ENCODE results near the gene C18orf32. TPM values are rescaled to one million over a fixed set of nuclear protein-coding genes. Genes with fewer than 3 reads are reported as not detected.
"Not testable (repeated sequence)": the region's sequence is repeated elsewhere in the genome, so short reads cannot be mapped to it uniquely, and the experiment has no call there.

C18orf32 gene
- total RNA-seq, 6 experiments from 2014 or later = 24.8 to 41.1 (median 31.1) TPM

DNA sequence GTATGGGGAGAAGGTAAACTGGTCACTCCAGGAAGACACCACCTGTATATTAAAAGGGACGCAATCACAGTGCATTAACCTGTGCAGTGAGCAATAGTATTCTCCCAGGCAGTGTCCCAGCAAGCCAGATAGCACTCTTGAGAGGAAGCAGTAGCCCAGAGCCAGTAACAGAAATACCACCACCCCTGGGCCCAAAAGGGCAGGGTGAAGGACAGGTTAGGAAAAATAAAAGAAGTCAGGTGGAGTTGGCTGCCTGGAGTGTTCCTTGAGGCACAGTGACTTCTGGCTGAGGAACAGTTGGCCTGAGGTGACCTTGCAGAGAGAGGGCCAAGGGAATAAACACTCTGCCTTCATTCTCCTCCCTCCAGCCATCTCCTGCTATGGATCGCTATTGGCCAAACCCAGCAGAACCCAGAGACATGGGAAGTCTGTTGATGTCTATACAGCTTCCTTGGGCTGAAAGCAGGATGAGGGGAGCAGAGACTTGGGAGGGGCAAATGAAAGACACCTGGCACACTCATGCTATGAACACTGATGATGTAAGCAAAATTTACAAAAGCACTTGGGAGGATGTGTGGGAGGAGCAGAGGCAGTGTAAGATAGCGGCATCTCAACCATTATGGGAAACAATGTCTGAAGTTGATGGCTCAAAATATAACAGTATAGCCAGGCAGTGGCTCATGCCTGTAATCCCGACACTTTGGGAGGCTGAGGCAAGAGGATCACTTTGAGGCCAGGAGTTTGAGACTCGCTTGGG lies 7.5 kb downstream of the C18orf32 start:
- intact Hi-C loops (cut with DNase I) = no loop called here

GRCh38 chr18:49476664-49477411 lies 10.2 kb downstream of the C18orf32 start:
- peak overlapping the region in 1 of 3 donors; percentile 13 for H3K27ac ChIP-seq
- peak; percentile 46 to 66 (median 60) for ATAC-seq
- H3K4me3 ChIP-seq = no peak overlapping the region

More for the DNA sequence above, 7.5 kb downstream of the C18orf32 start:
- TF ChIP-seq CTCF (IDR thresholded peaks at IDR 0.05) (no peak), POLR2A (IDR thresholded peaks at IDR 0.05) (no peak)
- Histone ChIP-seq H3K4me1 (peaks cover 0 to 4% (median 0%) of the 10 kb centered on the region in 4 donors), H3K27ac (no peak overlapping the region), H3K27me3 (no peaks in the 10 kb centered on the region), H3K36me3 (peaks cover 0 to 47% (median 15%) of the 10 kb centered on the region in 4 donors), H3K4me3 (no peak overlapping the region), H3K9me3 (no peaks in the 10 kb centered on the region)
- WGBS (ENCODE audit: insufficient coverage, low coverage, low lambda C conversion rate, missing lambda C conversion rate) = 89% methylated on average over 4 of the region's 5 CpGs
- ATAC-seq (no peak), DNase-seq (no peak)

DNA sequence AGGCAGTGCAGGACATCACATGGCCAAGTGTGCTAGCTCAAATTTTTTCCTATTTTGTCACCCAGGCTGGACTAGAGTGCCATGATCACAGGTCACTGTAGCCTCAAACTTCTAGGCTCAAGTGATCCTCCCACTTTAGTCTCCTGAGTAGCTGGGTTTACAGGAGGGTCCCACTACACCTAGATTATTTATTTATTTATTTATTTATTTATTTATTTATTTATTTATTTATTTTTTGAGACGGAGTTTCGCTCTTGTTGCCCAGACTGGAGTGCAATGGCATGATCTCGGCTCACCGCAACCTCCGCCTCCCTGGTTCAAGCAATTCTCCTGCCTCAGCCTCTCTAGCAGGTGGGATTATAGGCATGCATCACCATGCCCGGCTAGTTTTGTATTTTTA lies 12.1 kb downstream of the C18orf32 start:
- H3K4me1 ChIP-seq; H3K36me3 ChIP-seq; H3K27ac ChIP-seq; H3K27me3 ChIP-seq; DNase-seq; H3K4me3 ChIP-seq; ATAC-seq; H3K9me3 ChIP-seq; intact Hi-C loops (cut with DNase I): not testable (repeated sequence)
- no CpG with 5 or more reads among the region's 6 CpGs for WGBS (ENCODE audit: insufficient coverage, low coverage, low lambda C conversion rate, missing lambda C conversion rate)

More at GRCh38 chr18:49476664-49477411, 10.2 kb downstream of the C18orf32 start:
- H3K9me3 ChIP-seq = no peaks in the 10 kb centered on the region
- no peak for DNase-seq
- intact Hi-C loops (cut with DNase I) = no loop called here
- WGBS (ENCODE audit: insufficient coverage, low coverage, low lambda C conversion rate, missing lambda C conversion rate) = 80% methylated on average over 7 of the region's 11 CpGs
- H3K27me3 ChIP-seq = no peaks in the 10 kb centered on the region
- TF ChIP-seq CTCF (IDR thresholded peaks at IDR 0.05) (no peak), POLR2A (IDR thresholded peaks at IDR 0.05) (no peak)
- peaks cover 0 to 4% (median 0%) of the 10 kb centered on the region in 4 donors for H3K4me1 ChIP-seq
- peaks cover 0 to 28% (median 5%) of the 10 kb centered on the region in 4 donors for H3K36me3 ChIP-seq

DNA sequence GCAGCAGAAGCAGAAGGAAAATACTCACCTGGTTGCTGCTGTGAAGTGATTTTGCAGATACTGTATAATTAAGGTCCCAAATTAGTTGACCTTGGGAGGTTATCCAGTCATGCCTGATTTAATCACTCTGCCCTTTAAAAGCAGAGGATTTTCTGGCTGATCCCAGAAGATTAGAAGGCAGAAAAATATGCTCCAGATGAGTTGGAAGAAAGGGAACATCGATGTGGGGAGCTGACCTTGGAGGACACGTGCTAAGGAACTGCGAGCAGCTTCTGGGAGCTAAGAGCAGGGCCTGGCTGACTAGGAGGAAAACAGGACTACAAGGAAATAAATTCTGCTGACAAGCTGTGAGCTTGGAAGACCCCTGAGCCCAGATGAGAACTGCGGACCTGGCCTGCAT lies 13.3 kb downstream of the C18orf32 start:
- no peak overlapping the region for H3K4me3 ChIP-seq
- no peak for DNase-seq
- H3K9me3 ChIP-seq = no peaks in the 10 kb centered on the region
- no peaks in the 10 kb centered on the region for H3K27me3 ChIP-seq
- TF ChIP-seq POLR2A (IDR thresholded peaks at IDR 0.05) (no peak), CTCF (IDR thresholded peaks at IDR 0.05) (no peak)
- no peak overlapping the region for H3K27ac ChIP-seq
- H3K36me3 ChIP-seq = peaks cover 0 to under 1% (median 0%) of the 10 kb centered on the region in 4 donors
- no peak for ATAC-seq
- intact Hi-C loops (cut with DNase I) = no loop called here
- peaks cover 0 to 4% (median 0%) of the 10 kb centered on the region in 4 donors for H3K4me1 ChIP-seq
- 74% methylated on average over 3 of the region's 4 CpGs for WGBS (ENCODE audit: insufficient coverage, low coverage, low lambda C conversion rate, missing lambda C conversion rate)

DNA sequence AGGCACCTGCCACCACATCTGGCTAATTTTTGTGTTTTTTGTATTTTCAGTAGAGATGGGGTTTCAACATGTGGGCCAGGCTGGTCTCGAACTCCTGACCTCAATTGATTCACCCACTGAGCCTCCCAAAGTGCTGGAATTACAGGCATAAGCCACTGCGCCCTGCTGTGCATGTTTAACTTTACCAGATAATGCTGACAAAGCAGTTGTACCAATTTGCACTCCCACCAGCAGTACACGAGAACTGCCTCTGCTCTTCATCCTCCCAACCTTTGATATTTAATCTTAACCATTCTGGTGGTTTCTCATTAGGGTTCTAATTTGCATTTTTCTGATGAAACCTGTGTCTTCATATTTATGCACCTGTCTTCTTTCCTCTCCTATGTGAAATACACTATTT lies 14.6 kb downstream of the C18orf32 start:
- no peak for ATAC-seq
- no peak overlapping the region for H3K4me3 ChIP-seq
- no peaks in the 10 kb centered on the region for H3K36me3 ChIP-seq
- no peak for DNase-seq
- no peaks in the 10 kb centered on the region for H3K27me3 ChIP-seq
- H3K27ac ChIP-seq = no peak overlapping the region
- 59% methylated on average over 2 of the region's 3 CpGs for WGBS (ENCODE audit: insufficient coverage, low coverage, low lambda C conversion rate, missing lambda C conversion rate)
- intact Hi-C loops (cut with DNase I) = no loop called here
- H3K9me3 ChIP-seq = no peaks in the 10 kb centered on the region
- peaks cover 0 to 4% (median 0%) of the 10 kb centered on the region in 4 donors for H3K4me1 ChIP-seq
- no peak for TF ChIP-seq CTCF (IDR thresholded peaks at IDR 0.05)
- no peak for TF ChIP-seq POLR2A (IDR thresholded peaks at IDR 0.05)

Measured in right lobe of liver (tissue), 6 donors.